T-helper 1 cell treated with Interleukin-12 subunit alpha and Interleukin-12 subunit beta and Interleukin-4 antibody, amounts not matched to agents 30 μg/mL and 1 μg/mL, for 36 hours (primary cell): Measurements from ENCODE around the gene ENG.

Experiments
- H3K27ac Mint-ChIP-seq: one replicate; pipeline ENCODE4 v1.8.0; 2021; ENCODE audit warnings: mild to moderate bottlenecking, mixed read lengths
- H3K27me3 Mint-ChIP-seq: one replicate; pipeline ENCODE4 v1.8.0; 2021; ENCODE audit warnings: low read depth, mixed read lengths
- H3K36me3 Mint-ChIP-seq: one replicate; pipeline ENCODE4 v1.8.0; 2021; ENCODE audit warnings: low read depth, mixed read lengths
- H3K4me1 Mint-ChIP-seq: one replicate; pipeline ENCODE4 v1.8.0; 2021; ENCODE audit warnings: low read depth, mixed read lengths
- H3K4me3 Mint-ChIP-seq: one replicate; pipeline ENCODE4 v1.8.0; 2021; ENCODE audit warnings: mild to moderate bottlenecking, moderate library complexity, mixed read lengths
- H3K9me3 Mint-ChIP-seq: one replicate; pipeline ENCODE4 v1.8.0; 2021; ENCODE audit warnings: mixed read lengths

Gene ENG

GRCh38 chr9:127812936-127813675, 41.4 kb downstream of the ENG start:
- H3K4me1 Mint-ChIP-seq = no peaks in the 10 kb centered on the region
- H3K27ac Mint-ChIP-seq = no peak overlapping the region
- H3K4me3 Mint-ChIP-seq = no peak overlapping the region
- H3K27me3 Mint-ChIP-seq = no peaks in the 10 kb centered on the region
- H3K36me3 Mint-ChIP-seq = peaks cover 26% of the 10 kb centered on the region
- no peaks in the 10 kb centered on the region for H3K9me3 Mint-ChIP-seq

GRCh38 chr9:127812011-127812410, 42.4 kb downstream of the ENG start:
- no peak overlapping the region for H3K27ac Mint-ChIP-seq
- peaks cover 21% of the 10 kb centered on the region for H3K36me3 Mint-ChIP-seq

GRCh38 chr9:127810378-127811187, 43.9 kb downstream of the ENG start:
- peaks cover 23% of the 10 kb centered on the region for H3K36me3 Mint-ChIP-seq

More at GRCh38 chr9:127812011-127812410, 42.4 kb downstream of the ENG start:
- H3K4me3 Mint-ChIP-seq = no peak overlapping the region
- H3K9me3 Mint-ChIP-seq = no peaks in the 10 kb centered on the region
- H3K4me1 Mint-ChIP-seq = no peaks in the 10 kb centered on the region
- no peaks in the 10 kb centered on the region for H3K27me3 Mint-ChIP-seq

GRCh38 chr9:127809540-127810377, 44.7 kb downstream of the ENG start:
- no peak overlapping the region for H3K27ac Mint-ChIP-seq
- H3K9me3 Mint-ChIP-seq = no peaks in the 10 kb centered on the region
- H3K4me3 Mint-ChIP-seq = no peak overlapping the region
- H3K36me3 Mint-ChIP-seq = peaks cover 23% of the 10 kb centered on the region
- peaks cover 5% of the 10 kb centered on the region for H3K4me1 Mint-ChIP-seq
- no peaks in the 10 kb centered on the region for H3K27me3 Mint-ChIP-seq

More at GRCh38 chr9:127810378-127811187, 43.9 kb downstream of the ENG start:
- Mint-ChIP-seq H3K27me3 (no peaks in the 10 kb centered on the region), H3K27ac (no peak overlapping the region), H3K9me3 (no peaks in the 10 kb centered on the region), H3K4me3 (no peak overlapping the region), H3K4me1 (peaks cover 5% of the 10 kb centered on the region)

GRCh38 chr9:127809002-127809539, 45.4 kb downstream of the ENG start:
- Mint-ChIP-seq H3K9me3 (no peaks in the 10 kb centered on the region), H3K4me1 (peaks cover 5% of the 10 kb centered on the region), H3K36me3 (peaks cover 26% of the 10 kb centered on the region), H3K4me3 (no peak overlapping the region), H3K27me3 (no peaks in the 10 kb centered on the region), H3K27ac (no peak overlapping the region)

GRCh38 chr9:127808347-127809001, 46.0 kb downstream of the ENG start:
- H3K4me3 Mint-ChIP-seq = no peak overlapping the region
- H3K9me3 Mint-ChIP-seq = no peaks in the 10 kb centered on the region
- H3K27me3 Mint-ChIP-seq = no peaks in the 10 kb centered on the region
- peaks cover 8% of the 10 kb centered on the region for H3K4me1 Mint-ChIP-seq
- peaks cover 23% of the 10 kb centered on the region for H3K36me3 Mint-ChIP-seq
- H3K27ac Mint-ChIP-seq = no peak overlapping the region

- Mint-ChIP-seq H3K36me3 (peaks cover 23% of the 10 kb centered on the region), H3K27ac (no peak overlapping the region), H3K4me1 (peaks cover 13% of the 10 kb centered on the region), H3K9me3 (no peaks in the 10 kb centered on the region), H3K4me3 (no peak overlapping the region), H3K27me3 (no peaks in the 10 kb centered on the region)
Measured at GRCh38 chr9:127806871-127807270, 47.6 kb downstream of the ENG start.

GRCh38 chr9:127805620-127806019, 48.8 kb downstream of the ENG start:
- Mint-ChIP-seq H3K27ac (no peak overlapping the region), H3K36me3 (peaks cover 19% of the 10 kb centered on the region), H3K9me3 (no peaks in the 10 kb centered on the region), H3K27me3 (no peaks in the 10 kb centered on the region), H3K4me1 (peaks cover 13% of the 10 kb centered on the region), H3K4me3 (no peak overlapping the region)

- peaks cover 13% of the 10 kb centered on the region for H3K4me1 Mint-ChIP-seq
- H3K9me3 Mint-ChIP-seq = no peaks in the 10 kb centered on the region
- H3K36me3 Mint-ChIP-seq = peaks cover 16% of the 10 kb centered on the region
- peak overlapping the region; percentile 95 for H3K4me3 Mint-ChIP-seq
- peak overlapping the region; percentile 94 for H3K27ac Mint-ChIP-seq
- H3K27me3 Mint-ChIP-seq = no peaks in the 10 kb centered on the region
Measured at GRCh38 chr9:127803507-127804352, 50.7 kb downstream of the ENG start.

GRCh38 chr9:127802576-127803443, 51.6 kb downstream of the ENG start, which contains the start of gene FPGS:
FPGS (plus strand) TSS chr9:127802882; CDS start chr9:127802925, 43 bp downstream.
- Mint-ChIP-seq H3K27ac (peak within 1 kb of the TSS; percentile 94), H3K27me3 (no peaks in the 10 kb centered on the region), H3K4me3 (peak within 1 kb of the TSS; percentile 95), H3K4me1 (peaks cover 13% of the 10 kb centered on the region), H3K36me3 (peaks cover 14% of the 10 kb centered on the region), H3K9me3 (no peaks in the 10 kb centered on the region)

- Mint-ChIP-seq H3K9me3 (no peaks in the 10 kb centered on the region), H3K36me3 (peaks cover 10% of the 10 kb centered on the region), H3K4me1 (peaks cover 17% of the 10 kb centered on the region), H3K27me3 (no peaks in the 10 kb centered on the region), H3K27ac (peak overlapping the region; percentile 73), H3K4me3 (peak overlapping the region; percentile 79)
Measured at GRCh38 chr9:127801955-127802575, 52.4 kb downstream of the ENG start.

- no peaks in the 10 kb centered on the region for H3K27me3 Mint-ChIP-seq
Measured at GRCh38 chr9:127796852-127797370, 57.5 kb downstream of the ENG start.

More at GRCh38 chr9:127796852-127797370, 57.5 kb downstream of the ENG start:
- peaks cover 20% of the 10 kb centered on the region for H3K4me1 Mint-ChIP-seq
- peaks cover 8% of the 10 kb centered on the region for H3K36me3 Mint-ChIP-seq
- H3K9me3 Mint-ChIP-seq = no peaks in the 10 kb centered on the region
- peak overlapping the region; percentile 76 for H3K27ac Mint-ChIP-seq
- peak overlapping the region; percentile 79 for H3K4me3 Mint-ChIP-seq
